NT2/D1 (cell line): Measurements from ENCODE around the gene SLC38A5.
A peak's percentile ranks its signal among the peaks of the same experiment; 100 is the strongest.

Experiments
- DNase-seq: peaks from one replicate; pipeline ENCODE4 v3.0.0-alpha.2; 2011; ENCODE audit warnings: low read depth, low spot score
- H3K27me3 ChIP-seq: 2 replicates; pipeline ENCODE4 v1.6.0; 2011; ENCODE audit warnings: mild to moderate bottlenecking; ENCODE audit not compliant: insufficient read length, insufficient read depth
- H3K36me3 ChIP-seq: 2 replicates; pipeline ENCODE4 v1.6.1; 2011; ENCODE audit warnings: mild to moderate bottlenecking, low read length, mixed read lengths; ENCODE audit not compliant: insufficient read depth, insufficient read length
- H3K4me1 ChIP-seq: 2 replicates; pipeline ENCODE4 v1.5.1; 2011; ENCODE audit not compliant: insufficient read depth, insufficient read length
- H3K4me3 ChIP-seq: 2 replicates; pipeline ENCODE4 v1.5.1; 2011; ENCODE audit warnings: low read depth; ENCODE audit not compliant: insufficient read length
- H3K9ac ChIP-seq: 2 replicates; pipeline ENCODE4 v1.6.0; 2011; ENCODE audit warnings: low read depth; ENCODE audit not compliant: insufficient read length
- H3K9me3 ChIP-seq: 2 replicates; pipeline ENCODE4 v1.5.1; 2011; ENCODE audit warnings: mild to moderate bottlenecking, low read length; ENCODE audit not compliant: insufficient read depth
- SUZ12 ChIP-seq: IDR thresholded peaks from 2 replicates; pipeline ENCODE4 v1.6.1; 2011; ENCODE audit not compliant: insufficient read length, insufficient read depth; ENCODE audit errors: extremely low read depth
- YY1 ChIP-seq: IDR thresholded peaks from 2 replicates; pipeline ENCODE4 v1.6.1; 2011; ENCODE audit not compliant: insufficient read length, insufficient read depth
- ZNF274 ChIP-seq: IDR thresholded peaks from 2 replicates; pipeline ENCODE4 v1.6.1; 2011; ENCODE audit warnings: mild to moderate bottlenecking, low read depth, low read length

The SLC38A5 gene

GRCh38 chrX:48513670-48514069, 43.6 kb upstream of the SLC38A5 start:
- TF ChIP-seq YY1 (no peak), SUZ12 (no peak), ZNF274 (no peak)
- Histone ChIP-seq H3K9ac (no peak overlapping the region), H3K36me3 (peaks cover 31% of the 10 kb centered on the region), H3K9me3 (no peaks in the 10 kb centered on the region), H3K4me1 (peaks cover 2% of the 10 kb centered on the region), H3K27me3 (no peaks in the 10 kb centered on the region), H3K4me3 (no peak overlapping the region)
- DNase-seq, result no peak

GRCh38 chrX:48512371-48512935, 42.4 kb upstream of the SLC38A5 start:
- TF ChIP-seq SUZ12, result no peak
- TF ChIP-seq YY1, result no peak
- no peak for TF ChIP-seq ZNF274
- H3K9ac ChIP-seq, result no peak overlapping the region
- H3K4me1 ChIP-seq, result peaks cover 2% of the 10 kb centered on the region
- no peaks in the 10 kb centered on the region for H3K27me3 ChIP-seq
- no peaks in the 10 kb centered on the region for H3K9me3 ChIP-seq
- DNase-seq, result no peak
- peaks cover 31% of the 10 kb centered on the region for H3K36me3 ChIP-seq
- no peak overlapping the region for H3K4me3 ChIP-seq

GRCh38 chrX:48511560-48511959, 41.5 kb upstream of the SLC38A5 start:
- H3K9me3 ChIP-seq, result no peaks in the 10 kb centered on the region
- TF ChIP-seq YY1 (no peak), SUZ12 (no peak), ZNF274 (no peak)
- DNase-seq, result no peak
- H3K4me3 ChIP-seq, result no peak overlapping the region
- no peaks in the 10 kb centered on the region for H3K27me3 ChIP-seq
- H3K36me3 ChIP-seq, result peaks cover 26% of the 10 kb centered on the region
- no peaks in the 10 kb centered on the region for H3K4me1 ChIP-seq
- H3K9ac ChIP-seq, result no peak overlapping the region

GRCh38 chrX:48509619-48510018, 39.6 kb upstream of the SLC38A5 start:
- Histone ChIP-seq H3K27me3 (no peaks in the 10 kb centered on the region), H3K4me1 (no peaks in the 10 kb centered on the region), H3K36me3 (peaks cover 21% of the 10 kb centered on the region), H3K9ac (peak overlapping the region; percentile 85), H3K4me3 (peak overlapping the region; percentile 65), H3K9me3 (no peaks in the 10 kb centered on the region)
- no peak for DNase-seq
- TF ChIP-seq YY1 (no peak), SUZ12 (no peak), ZNF274 (no peak)

GRCh38 chrX:48509245-48509590, 39.2 kb upstream of the SLC38A5 start:
- H3K4me3 ChIP-seq, result peak overlapping the region; percentile 65
- no peak for TF ChIP-seq SUZ12
- TF ChIP-seq ZNF274, result no peak
- H3K36me3 ChIP-seq, result peaks cover 17% of the 10 kb centered on the region
- H3K9me3 ChIP-seq, result no peaks in the 10 kb centered on the region
- H3K9ac ChIP-seq, result peak overlapping the region; percentile 85
- no peak for DNase-seq
- no peaks in the 10 kb centered on the region for H3K4me1 ChIP-seq
- H3K27me3 ChIP-seq, result no peaks in the 10 kb centered on the region

- H3K9me3 ChIP-seq, result no peaks in the 10 kb centered on the region
- peak within 1 kb of the TSS; percentile 85 for H3K9ac ChIP-seq
- no peaks in the 10 kb centered on the region for H3K4me1 ChIP-seq
- H3K4me3 ChIP-seq, result peak within 1 kb of the TSS; percentile 65
- no peak for TF ChIP-seq YY1
- no peak for TF ChIP-seq ZNF274
- TF ChIP-seq SUZ12, result no peak
- no peaks in the 10 kb centered on the region for H3K27me3 ChIP-seq
- DNase-seq, result peak; percentile 64
- H3K36me3 ChIP-seq, result peaks cover 16% of the 10 kb centered on the region
Measured at GRCh38 chrX:48508400-48509244, 38.6 kb upstream of the SLC38A5 start, which contains the start of gene PORCN. PORCN (plus strand) TSS chrX:48508992; CDS start chrX:48509821, 829 bp downstream.

GRCh38 chrX:48507246-48507645, 37.2 kb upstream of the SLC38A5 start:
- Histone ChIP-seq H3K36me3 (peaks cover 9% of the 10 kb centered on the region), H3K9me3 (no peaks in the 10 kb centered on the region), H3K4me3 (no peak overlapping the region), H3K27me3 (no peaks in the 10 kb centered on the region), H3K4me1 (no peaks in the 10 kb centered on the region), H3K9ac (no peak overlapping the region)
- no peak for DNase-seq
- TF ChIP-seq YY1 (no peak), ZNF274 (no peak), SUZ12 (no peak)
